Measurements from ENCODE around the gene ZFAND4.
"Not testable (repeated sequence)": the region's sequence is repeated elsewhere in the genome, so short reads cannot be mapped to it uniquely, and the experiment has no call there.

DNA sequence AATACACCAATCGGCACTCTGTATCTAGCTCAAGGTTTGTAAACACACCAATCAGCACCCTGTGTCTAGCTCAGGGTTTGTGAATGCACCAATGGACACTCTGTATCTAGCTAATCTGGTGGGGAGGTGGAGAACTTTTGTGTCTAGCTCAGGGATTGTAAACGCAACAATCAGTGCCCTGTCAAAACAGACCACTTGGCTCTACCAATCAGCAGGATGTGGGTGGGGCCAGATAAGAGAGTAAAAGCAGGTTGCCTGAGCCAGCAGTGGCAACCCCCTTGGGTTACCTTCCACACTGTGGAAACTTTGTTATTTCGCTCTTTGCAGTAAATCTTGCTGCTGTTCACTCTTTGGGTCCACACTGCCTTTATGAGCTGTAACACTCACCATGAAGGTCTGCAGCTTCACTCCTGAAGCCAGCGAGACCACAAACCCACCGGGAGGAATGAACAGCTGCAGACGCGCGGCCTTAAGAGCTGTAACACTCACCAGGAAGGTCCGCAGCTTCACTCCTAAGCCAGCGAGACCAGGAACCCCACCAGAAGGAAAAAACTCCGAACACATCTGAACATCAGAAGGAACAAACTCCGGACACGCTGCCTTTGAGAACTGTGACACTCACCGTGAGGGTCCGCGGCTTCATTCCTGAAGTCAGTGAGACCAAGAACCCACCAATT is 71.2 kb downstream of the ZFAND4 start:
- TF ChIP-seq, protein P1, sequence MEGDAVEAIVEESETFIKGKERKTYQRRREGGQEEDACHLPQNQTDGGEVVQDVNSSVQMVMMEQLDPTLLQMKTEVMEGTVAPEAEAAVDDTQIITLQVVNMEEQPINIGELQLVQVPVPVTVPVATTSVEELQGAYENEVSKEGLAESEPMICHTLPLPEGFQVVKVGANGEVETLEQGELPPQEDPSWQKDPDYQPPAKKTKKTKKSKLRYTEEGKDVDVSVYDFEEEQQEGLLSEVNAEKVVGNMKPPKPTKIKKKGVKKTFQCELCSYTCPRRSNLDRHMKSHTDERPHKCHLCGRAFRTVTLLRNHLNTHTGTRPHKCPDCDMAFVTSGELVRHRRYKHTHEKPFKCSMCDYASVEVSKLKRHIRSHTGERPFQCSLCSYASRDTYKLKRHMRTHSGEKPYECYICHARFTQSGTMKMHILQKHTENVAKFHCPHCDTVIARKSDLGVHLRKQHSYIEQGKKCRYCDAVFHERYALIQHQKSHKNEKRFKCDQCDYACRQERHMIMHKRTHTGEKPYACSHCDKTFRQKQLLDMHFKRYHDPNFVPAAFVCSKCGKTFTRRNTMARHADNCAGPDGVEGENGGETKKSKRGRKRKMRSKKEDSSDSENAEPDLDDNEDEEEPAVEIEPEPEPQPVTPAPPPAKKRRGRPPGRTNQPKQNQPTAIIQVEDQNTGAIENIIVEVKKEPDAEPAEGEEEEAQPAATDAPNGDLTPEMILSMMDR (IDR thresholded peaks at IDR 0.05) = not testable (repeated sequence)
- TF ChIP-seq POLR2A (IDR thresholded peaks at IDR 0.05) = not testable (repeated sequence)

All from ovary (tissue), 3 donors.